ENCODE data around the gene PRMT2.
"Not testable (repeated sequence)": the region's sequence is repeated elsewhere in the genome, so short reads cannot be mapped to it uniquely, and the experiment has no call there.

Gene PRMT2

DNA sequence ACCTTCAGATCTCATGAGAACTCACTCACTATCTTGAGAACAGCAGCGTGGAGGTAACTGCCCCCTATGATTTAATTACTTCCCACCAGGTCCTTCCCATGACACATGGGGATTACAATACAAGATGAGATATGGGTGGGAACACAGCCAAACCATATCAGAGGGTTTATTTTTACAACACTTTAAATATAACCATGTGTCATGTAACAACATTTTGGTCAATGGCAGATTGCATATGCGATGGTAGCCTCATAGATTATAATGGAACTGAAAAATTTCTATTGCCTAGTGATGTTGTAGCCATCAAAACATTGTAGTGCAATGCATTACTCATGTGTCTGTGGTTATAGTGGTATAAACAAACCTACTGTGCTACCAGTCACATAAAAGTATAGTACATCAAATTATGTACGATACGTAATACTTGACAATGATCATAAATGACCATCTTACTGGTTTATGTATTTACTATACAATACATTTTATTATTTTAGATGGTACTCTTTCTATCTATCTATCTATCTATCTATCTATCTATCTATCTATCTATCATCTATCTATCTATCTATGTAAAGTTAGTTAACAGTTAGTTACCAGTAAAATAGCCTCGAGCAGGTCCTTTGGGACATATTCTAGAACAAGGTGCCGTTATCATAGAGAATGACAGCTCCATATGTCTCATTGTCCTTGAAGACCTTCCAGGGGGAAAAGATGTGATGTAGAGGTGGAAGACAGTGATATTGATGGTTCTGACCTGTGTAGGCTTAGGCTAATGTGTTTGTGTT, 18.0 kb upstream of the PRMT2 start:
- DNase-seq (ENCODE audit: low read depth): peak; percentile 83

DNA sequence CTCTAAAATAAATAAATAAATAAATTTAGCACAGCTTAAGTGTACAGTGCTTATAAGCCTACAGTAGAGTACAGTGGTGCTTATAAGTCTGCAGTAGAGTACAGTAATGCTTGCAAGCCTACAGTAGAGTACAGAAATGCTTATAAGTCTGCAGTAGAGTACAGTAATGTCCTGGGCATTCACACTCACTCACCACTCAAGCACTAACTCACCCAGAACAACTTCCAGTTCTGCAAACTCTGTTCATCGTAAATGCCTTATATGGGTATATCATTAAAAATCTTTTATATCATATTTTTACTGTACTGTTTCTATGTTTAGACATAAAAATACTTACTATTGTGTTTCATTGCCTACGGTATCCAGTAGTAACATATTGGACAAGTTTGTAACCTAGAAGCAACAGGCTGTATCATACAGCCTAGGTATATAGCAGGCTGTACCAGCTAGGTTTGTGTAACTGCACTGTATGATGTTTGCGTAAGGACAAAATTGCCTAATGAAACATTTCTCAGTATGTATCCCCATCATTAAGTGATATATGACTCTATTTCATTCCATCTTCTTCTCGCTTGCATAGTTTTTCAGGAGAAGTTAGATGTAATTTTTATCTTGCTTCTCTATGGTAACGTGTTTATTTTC, 16.6 kb upstream of the PRMT2 start:
- peak; percentile 39 for DNase-seq (ENCODE audit: low read depth)

DNA sequence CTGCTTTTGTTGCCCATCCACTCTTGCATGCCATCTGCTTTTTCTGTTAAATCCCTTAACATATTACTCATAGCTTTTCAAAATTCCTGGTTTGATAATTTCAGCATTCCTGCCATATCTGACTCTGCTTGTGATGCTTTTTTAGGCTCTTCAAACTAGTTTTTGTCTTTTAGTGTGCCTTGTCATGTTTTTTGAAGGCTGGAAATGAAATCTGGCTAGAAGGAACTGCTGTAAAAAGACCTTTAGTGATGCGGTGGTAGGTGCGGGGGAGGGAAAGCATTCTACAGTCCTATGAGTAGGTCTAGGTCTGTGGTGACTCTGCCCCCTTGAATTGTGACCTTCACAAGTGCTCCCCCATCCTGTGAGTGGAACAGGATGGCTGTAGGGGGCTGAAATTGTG, 15.6 kb upstream of the PRMT2 start:
- DNase-seq (ENCODE audit: low read depth): peak; percentile 38

DNA sequence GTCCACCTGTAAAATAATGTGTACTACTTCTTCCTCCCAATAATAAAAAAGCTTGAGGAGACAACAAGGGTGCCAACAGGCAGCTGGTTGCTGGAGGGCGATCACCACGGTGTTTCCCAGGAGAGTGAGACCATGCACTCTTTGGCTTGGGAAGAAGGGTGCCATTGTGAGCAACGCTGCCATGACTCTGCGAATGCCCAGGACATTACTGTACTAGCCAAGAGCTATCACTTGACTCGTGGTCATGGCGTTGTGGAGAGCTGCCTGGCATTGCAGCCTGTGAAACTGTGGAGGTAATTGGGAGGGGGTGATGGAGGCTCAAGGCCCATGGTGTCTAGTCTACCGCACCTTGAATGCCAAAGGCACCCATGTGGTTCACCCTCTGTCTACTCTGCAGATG, 14.6 kb upstream of the PRMT2 start:
- DNase-seq (ENCODE audit: low read depth): no peak

DNA sequence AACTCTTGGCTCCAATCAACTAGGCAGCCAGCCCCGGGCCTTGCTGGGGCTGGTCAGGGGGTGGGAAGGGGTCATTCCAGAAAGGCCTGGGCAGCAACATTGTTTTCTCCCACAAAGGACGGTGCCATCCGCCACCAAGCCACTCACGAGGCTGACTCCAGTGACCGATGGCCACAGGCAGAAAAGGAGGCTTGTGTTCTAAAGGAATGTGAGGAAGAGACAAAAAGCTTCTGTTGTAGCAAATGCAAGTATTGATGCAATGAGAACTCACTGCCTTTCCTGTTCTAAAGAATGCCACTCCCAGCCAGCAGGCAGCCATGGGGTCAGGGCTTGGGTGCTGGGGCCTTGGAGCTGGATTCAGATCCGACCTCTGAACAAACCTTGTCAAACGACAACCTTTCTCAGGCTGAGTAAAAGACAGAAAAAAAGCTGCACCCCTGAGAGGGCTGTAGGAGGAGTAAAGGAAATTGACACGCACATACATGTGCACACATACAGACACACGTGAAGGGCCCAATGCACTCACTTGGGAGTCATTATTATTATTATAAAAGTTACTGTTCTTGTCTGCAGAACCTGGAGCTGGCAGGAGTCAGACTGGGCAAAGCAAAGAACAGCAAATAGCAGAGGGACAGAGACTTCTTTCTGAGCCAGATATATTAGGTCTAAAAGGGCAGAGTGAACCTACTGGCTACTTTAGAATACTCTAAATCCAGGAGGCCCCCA, 13.9 kb upstream of the PRMT2 start:
- no peak for DNase-seq (ENCODE audit: low read depth)

DNA sequence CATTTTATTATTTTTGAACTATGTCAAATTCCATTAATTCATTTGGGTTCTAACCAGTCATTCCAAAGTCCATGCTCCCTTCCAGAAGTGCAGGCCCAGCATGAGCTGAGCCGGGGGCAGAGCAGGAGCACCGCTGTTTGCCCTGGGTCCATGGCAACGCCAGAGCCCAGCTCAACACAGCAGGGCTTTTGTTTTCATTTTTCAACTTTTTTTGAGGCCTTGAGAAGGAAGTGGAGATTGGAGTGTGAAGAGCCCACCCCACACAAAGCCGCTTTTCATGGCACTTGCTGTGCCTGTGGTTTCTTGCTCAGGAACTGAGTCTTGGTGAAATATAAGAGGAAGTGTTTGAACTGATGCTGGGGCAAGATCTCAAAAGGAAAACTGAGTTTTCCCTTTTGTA, 13.2 kb upstream of the PRMT2 start:
- DNase-seq (ENCODE audit: low read depth): no peak

DNA sequence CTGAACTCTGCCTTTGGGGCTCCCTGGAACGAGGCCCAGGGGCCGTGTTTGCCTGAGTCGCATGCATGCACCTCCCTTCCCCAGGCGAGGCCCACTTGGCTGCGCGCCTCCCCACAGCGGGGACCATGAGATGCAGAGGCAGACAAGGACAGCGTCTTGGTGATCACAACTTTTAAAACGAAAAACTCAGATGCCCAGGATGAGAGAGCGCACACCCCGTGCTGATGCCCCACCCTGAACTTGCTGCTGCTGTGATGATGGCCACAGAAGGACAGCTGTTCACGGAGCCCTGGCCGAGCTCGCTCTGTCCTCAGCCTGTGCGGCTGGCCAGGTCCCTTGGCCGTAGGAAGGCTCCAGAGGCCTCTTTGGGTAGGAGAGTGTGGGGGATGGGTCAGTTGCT, 11.4 kb upstream of the PRMT2 start:
- no peak for DNase-seq (ENCODE audit: low read depth)

DNA sequence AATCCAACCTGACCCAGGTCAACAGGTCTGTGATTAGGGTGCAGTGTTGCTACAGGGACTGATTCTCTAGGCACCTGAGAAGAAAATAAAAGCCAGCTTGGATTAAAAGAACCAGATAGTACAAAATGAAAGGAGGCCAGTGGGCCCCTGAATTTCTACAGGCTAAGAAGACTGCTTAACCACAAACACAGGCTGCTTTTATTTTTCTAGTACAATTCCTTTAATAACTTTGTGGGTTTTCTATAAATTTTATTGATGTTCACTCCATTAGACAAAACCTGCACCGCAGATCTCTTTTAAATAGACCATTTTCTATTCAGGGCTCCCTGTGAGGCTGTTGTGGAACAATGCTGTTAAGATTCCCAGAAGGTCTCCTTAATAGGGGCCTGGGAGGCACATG, 9.7 kb upstream of the PRMT2 start:
- DNase-seq (ENCODE audit: low read depth): no peak

DNA sequence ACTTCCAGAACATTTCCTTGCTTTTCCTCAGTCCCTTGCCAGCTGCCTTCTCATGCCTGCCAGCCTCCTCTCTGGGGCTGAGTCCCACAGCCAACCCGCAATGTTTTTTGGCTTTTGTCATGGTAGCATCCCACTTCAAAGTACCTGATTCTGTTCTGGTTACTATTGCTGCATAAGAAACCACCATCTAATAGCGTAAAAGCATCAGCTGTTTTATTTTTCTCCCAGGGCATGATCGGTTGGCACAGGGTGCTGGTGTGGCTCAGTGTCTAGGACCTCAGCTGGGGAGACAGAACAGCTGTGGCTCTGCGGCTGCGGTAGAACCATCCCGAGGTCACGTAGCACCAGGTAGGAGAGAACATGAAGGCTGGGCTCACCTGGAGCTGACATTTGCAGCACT, 8.9 kb upstream of the PRMT2 start:
- no peak for DNase-seq (ENCODE audit: low read depth)

DNA sequence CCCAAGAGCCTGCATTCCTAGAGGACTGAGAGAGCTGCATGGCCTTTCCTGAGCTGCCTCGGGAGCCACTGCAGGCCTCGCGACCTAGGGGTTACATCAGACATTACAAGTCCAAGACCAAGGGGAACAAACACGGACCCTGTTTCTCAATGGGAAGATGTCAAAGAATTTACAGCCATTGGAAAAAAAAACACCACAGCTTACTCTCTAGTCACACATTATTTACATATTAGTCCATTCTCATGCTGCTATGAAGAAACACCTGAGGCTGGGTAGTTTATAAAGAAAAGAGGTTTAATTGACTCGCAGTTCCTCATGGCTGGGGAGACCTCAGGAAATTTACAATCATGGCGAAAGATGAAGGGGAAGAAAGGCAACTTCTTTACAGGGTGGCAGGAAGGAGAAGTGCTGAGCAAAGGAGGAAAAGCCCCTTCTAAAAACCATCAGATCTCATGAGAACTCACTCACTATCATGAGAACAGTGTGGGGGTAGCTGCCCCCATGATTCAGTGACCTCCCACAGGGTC, 8.4 kb upstream of the PRMT2 start:
- DNase-seq (ENCODE audit: low read depth): no peak

DNA sequence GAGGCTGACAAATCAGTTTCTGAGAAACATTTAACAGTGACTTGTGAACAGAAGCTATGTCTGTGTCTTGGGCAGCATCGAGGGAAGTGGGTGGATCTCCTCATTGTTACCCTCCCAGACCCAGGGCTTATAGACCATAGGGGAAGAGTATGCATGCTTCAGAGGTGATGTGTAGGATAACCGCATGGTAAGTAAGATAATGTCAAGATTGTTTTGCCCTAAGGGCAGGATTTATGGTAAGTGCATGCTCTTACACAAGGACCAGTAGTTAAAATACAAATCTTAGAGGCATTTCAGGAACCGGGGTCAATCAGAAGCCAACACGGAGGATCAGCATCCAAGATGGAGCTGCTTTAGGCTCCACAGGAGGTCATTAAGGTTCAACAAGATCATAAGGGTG, 7.7 kb upstream of the PRMT2 start:
- peak; percentile 68 for DNase-seq (ENCODE audit: low read depth)

DNA sequence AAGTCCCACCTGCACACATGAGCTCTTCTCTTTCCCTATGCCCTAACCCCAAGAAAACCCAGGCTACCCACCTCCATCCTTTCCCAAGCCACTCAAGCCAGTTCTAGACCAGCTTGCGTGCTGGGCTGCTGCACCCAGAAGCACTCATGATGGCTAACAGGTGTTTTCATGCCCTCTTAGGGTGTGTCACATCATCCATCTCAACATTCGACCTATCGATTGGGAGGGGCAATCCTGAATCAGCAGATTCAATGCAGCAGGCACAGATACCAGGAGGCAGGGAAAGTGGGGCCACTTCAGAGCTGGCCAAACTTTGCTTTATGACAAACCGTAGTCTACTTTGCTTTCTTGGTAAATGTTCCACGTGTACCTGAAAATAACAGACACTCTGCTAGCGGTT, 6.6 kb upstream of the PRMT2 start:
- no peak for DNase-seq (ENCODE audit: low read depth)

DNA sequence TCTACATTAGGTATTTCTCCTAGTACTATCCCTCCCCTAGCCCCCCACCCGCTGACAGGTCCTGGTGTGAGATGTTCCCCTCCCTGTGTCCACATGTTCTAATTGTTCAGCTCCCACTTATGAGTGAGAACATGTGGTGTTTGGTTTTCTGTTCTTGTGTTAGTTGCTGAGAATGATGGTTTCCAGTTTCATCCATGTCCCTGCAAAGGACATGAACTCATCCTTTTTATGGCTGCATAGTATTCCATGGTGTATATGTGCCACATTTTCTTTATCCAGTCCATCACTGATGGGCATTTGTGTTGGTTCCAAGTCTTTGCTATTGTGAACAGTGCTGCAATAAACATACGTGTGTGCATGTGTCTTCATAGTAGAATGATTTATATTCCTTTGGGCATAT, 4.6 kb upstream of the PRMT2 start:
- not testable (repeated sequence) for DNase-seq (ENCODE audit: low read depth)

DNA sequence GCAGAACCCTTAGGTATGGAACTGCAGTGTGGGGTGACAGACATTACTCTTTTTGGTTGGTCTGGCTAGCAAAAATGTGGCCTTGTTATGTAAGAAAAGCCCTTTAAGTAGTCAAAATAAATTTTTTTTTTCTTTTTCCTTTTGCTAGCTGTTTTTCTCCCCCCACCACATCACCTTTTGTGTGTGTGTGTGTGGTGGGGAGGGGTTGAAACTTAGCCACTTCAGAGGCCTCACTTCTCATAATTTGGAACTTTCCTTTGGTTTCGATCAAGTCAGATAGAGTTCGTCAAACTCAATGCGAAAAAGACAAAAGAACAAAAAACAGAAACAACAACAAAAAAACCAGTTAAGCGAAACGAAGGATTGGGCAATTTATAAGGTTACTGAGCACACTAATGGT, 1.9 kb upstream of the PRMT2 start:
- DNase-seq (ENCODE audit: low read depth): no peak

DNA sequence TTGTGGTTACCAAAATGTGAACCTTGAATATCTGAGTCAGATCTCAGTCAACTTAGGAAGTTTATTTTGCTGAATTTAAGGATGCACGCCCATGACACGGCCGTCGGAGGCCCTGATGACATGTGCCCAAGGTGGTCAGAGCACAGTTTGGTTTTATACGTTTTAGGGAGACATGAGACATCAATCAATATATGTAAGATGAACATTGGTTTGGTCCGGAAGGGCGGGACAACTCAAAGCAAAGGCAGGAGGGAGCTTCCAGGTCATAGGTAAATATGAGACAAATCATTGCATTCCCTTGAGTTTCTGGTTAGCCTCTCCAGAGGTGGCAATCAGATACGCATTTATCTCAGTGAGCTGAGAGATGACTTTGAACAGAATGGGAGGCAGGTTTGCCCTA, 1.0 kb upstream of the PRMT2 start:
- no peak for DNase-seq (ENCODE audit: low read depth)

DNA sequence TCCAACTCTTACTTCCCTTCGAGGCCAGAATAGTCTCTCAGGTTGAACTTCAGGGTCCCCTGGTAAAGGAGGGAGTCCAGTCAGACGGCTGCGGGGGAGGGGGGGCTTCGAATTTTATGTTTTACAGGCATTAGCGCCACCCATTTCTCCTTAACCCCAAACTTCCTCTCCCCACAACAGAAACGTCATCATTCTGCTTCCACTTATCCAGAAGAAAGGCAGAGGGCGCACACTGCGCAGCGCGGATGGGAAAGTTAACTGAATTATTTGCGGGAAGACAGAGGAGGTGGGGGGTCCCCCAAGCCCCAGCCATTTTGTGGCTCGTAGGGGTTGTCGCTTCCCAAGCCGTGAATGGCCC, 529 bp upstream of the PRMT2 start:
- DNase-seq (ENCODE audit: low read depth): peak; percentile 88

DNA sequence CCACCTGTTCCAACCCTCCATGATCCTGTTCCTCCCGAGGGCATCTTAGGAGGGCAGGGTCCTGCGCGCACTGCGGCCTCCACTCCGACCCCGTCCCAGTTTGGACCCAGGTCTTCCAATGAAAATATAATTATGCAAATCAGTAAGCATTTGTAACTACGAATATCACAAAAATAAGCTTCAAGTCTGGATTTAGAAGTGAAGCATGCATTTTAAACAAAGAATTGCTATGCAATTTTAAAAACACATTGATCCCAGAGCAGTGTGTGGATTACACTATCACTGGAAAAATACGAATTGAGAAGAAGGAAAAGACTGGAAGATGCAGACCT, 673 bp downstream of the PRMT2 start:
- no peak for DNase-seq (ENCODE audit: low read depth)

DNA sequence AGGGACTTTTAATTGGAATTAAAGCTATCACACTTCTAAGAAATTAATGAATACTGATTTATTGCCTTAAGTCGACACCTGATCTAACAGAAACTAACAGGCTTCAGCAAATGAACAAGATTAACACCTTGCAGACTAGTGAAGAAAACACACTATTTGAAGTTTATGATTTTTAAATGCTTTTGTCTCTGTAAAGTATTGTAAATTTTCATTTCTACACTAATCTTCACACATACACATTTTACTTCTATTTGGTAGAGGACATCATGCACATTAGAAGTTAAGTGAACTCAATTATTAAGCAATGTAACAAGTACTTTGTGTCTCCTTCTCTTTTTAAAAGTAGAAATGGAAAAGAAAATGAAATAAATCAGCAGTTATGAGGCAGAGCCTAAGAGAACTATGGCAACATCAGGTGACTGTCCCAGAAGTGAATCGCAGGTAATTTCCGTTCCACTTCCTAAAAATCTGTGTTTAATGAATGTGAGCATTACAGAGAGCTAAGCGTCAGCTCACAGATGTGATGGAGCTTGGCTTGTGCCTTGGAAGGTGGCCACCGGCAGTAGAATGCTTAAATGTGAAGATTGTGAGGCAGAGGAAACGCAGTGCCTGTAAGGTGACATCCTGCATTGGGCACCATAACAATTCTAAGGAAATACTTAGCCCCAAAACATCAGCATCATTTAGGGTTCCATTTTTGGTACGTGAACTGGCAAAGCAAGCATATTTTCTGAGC, 1.2 kb downstream of the PRMT2 start:
- DNase-seq (ENCODE audit: low read depth): no peak

DNA sequence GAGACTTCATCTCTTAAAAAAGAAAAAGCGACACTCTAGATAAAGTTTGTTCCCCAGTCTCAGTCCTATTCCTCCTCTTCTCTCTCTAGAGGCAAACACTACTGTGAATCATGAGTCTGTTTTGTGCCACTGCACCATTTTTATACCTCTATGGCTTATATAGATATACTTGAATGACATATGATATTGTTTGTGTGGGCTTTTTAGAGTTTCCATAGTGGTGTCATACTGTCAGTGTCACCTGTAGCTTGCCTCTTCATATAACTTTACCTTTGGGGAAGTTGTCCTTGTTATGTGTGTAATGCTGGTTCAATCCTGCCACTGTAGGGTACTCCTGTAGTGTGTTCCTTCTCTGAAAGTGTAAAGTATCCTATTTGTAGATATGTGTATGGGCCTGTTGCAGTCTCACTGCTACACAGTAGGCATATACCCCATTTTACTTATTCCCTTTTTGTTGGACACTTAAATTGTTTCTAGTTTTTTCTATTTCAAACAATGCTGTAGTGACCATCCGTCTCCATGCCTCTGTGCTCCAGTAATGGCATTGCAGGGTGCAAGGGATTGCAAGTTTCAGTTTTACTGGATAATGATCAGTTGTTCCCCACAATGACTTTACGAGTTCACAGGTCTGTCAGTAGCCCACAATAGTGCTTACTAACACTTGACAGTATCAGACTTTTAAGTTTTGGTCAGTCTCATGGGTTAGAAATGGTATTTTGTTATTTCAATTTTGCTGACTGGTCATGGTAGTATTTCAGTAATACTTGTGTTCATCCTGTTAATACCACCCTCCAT, 2.7 kb downstream of the PRMT2 start:
- DNase-seq (ENCODE audit: low read depth): no peak

DNA sequence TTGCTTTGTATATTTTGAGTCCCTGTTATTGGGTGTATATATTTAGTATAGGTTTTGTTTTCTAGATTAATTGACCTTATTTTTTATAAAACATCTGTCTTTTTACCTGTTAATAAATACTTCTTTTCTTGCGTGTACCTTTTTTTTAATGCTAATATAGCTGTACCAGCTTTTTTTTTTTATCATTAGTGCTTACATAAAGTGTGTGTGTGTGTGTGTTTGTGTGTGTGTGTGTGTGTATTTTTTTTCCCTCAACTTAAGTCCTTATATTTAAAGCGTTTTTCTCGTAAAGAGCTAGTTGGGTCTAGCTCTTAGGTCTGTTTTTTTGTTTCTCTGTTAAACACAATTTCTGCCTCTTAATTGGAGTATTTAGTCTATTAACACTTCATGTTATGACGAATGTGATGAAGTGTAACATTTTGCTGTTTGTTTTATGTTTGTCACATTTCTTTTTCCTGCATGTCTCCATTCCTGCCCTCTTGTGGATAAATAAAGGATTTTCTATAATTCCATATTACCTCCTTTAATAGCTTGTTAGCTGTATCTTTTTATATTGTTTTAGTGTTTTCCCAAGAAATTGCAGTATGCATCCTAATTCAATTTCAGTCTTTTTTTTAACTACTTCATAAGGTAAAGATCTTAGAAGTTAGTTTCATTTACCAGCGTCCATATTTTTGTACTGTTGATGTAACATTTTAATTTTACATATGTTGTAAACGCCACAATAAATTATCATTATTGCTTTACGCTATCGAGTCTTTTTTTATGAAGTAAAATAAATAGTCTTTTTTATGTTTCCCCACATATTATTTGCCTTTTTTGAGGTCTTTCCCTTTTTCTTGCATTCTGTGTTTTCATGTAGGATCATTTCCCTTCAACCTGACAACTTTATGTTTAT, 4.3 kb downstream of the PRMT2 start:
- peak; percentile 56 for DNase-seq (ENCODE audit: low read depth)

DNA sequence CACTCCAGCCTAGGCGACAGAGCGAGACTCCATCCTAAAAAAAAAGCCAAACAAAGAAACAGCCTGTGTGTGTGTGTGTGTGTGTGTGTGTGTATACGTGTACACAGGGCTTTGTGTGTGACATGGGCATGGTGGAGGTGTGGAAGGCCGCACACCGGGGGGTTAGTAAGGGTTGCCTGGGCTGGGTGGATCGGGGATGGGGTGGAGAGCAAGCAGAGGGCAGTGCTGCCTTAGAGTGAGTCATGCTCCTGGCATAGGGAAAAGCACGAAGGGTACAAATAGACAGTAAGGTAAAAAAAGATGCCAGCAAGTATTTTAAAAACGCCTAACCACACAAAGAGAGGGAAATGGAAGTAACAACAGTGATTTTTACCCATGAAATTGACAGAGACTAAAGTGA, 6.2 kb downstream of the PRMT2 start:
- DNase-seq (ENCODE audit: low read depth): no peak
